IPS-18a (cell line): Measurements from ENCODE around the gene STK32B.

Experiments
- H3K27ac ChIP-seq: one replicate; pipeline ENCODE4 v1.5.1; 2013; ENCODE audit warnings: low read length
- H3K27me3 ChIP-seq: one replicate; pipeline ENCODE4 v1.6.1; 2013; ENCODE audit warnings: mild to moderate bottlenecking, low read length; ENCODE audit not compliant: control insufficient read depth, insufficient read depth
- H3K36me3 ChIP-seq: one replicate; pipeline ENCODE4 v1.6.1; 2013; ENCODE audit warnings: low read depth, low read length; ENCODE audit not compliant: control insufficient read depth
- H3K4me1 ChIP-seq: one replicate; pipeline ENCODE4 v1.6.1; 2013; ENCODE audit warnings: low read depth, low read length; ENCODE audit not compliant: control insufficient read depth
- H3K4me3 ChIP-seq: one replicate; pipeline ENCODE4 v1.5.1; 2013; ENCODE audit warnings: low read length
- H3K9ac ChIP-seq: one replicate; pipeline ENCODE4 v1.6.1; 2013; ENCODE audit warnings: mild to moderate bottlenecking, low read length, moderate library complexity
- H3K9me3 ChIP-seq: one replicate; pipeline ENCODE4 v1.6.1; 2013; ENCODE audit warnings: low read depth, low read length; ENCODE audit not compliant: control insufficient read depth

The STK32B gene

DNA sequence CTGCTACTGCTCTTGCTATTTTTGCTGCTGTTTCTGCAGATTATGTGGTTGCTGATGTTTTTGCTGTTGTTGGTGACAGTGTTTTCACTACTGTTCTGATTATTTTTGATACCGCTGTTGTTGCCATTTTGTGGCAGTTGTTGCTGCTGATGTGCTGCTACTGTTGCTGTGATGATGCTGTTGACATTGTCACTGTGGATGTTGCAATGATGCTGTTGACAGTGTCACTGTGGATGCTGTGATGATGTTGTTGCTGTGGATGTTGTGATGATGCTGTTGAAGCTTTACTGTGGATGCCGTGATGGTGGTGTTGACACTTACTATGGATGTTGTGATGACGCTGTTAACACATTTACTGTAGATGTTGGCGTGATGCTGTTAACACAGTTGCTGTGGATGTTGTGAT, 476.8 kb downstream of the STK32B start:
- H3K9me3 ChIP-seq = no peaks in the 10 kb centered on the region
- H3K27ac ChIP-seq = no peak overlapping the region
- no peaks in the 10 kb centered on the region for H3K27me3 ChIP-seq
- H3K4me3 ChIP-seq = no peak overlapping the region
- peaks cover 3% of the 10 kb centered on the region for H3K4me1 ChIP-seq
- no peak overlapping the region for H3K9ac ChIP-seq
- no peaks in the 10 kb centered on the region for H3K36me3 ChIP-seq

DNA sequence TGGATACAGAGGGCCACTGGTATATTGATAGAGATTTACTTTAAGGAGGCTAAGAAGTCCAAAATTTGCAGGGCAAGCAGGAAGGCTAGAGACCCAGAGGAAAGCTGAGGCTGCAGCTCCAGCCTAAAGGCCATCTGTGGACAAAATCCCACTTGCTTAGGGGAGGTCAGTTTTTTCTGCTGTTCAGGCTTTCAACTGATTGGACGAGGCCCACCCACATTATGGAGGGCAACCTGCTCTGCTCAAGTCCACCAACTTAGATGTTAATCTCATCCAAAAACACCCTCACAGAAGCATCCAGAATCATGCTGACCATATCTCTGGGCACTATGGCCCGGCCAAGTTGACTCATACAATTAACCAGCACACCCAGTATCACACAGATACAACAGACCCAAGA, 480.8 kb downstream of the STK32B start:
- Histone ChIP-seq H3K4me3 (no peak overlapping the region), H3K4me1 (no peaks in the 10 kb centered on the region), H3K9me3 (no peaks in the 10 kb centered on the region), H3K9ac (no peak overlapping the region), H3K27me3 (no peaks in the 10 kb centered on the region), H3K36me3 (no peaks in the 10 kb centered on the region), H3K27ac (no peak overlapping the region)

DNA sequence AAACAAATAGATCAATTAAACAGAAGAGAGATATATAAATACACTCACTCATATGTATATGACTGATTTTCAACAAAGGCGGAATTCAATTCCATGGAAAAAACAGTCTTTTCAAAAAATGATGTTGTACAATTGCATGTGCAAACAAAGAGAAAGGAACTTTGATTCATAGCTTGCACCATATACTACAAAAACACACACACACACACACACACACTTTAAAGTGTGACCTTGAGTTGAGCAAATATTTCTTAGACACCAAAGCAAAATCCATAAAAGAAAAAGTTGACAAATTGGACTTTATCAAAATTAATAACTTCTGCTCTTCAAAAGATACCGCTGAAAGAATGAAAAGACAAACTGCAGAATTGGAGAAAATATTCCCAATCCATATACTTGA, 488.3 kb downstream of the STK32B start:
- Histone ChIP-seq H3K36me3 (no peaks in the 10 kb centered on the region), H3K27me3 (no peaks in the 10 kb centered on the region), H3K4me1 (no peaks in the 10 kb centered on the region), H3K27ac (no peak overlapping the region), H3K9ac (no peak overlapping the region), H3K9me3 (no peaks in the 10 kb centered on the region), H3K4me3 (no peak overlapping the region)

DNA sequence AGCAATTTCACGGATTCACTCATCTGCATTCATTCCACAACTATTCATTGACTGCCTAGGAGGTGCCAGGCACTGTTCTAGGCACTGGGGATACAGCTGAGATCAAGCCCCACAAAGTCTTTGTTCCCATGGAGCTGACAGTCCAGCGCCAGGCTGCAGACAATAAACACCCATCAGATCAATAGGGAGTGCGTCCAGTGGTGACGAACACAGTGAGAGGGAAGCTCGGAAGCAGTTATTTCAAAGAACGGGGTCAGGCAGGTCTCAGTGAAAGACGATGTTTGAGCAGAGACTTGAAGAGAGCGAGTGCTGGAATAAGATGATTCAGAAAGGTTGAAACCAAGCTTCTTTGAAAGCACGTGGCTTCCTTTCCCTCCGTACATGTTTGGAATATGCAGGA, 489.9 kb downstream of the STK32B start:
- no peaks in the 10 kb centered on the region for H3K27me3 ChIP-seq
- H3K4me1 ChIP-seq = no peaks in the 10 kb centered on the region
- no peaks in the 10 kb centered on the region for H3K36me3 ChIP-seq
- no peak overlapping the region for H3K4me3 ChIP-seq
- no peaks in the 10 kb centered on the region for H3K9me3 ChIP-seq
- H3K9ac ChIP-seq = no peak overlapping the region
- no peak overlapping the region for H3K27ac ChIP-seq

DNA sequence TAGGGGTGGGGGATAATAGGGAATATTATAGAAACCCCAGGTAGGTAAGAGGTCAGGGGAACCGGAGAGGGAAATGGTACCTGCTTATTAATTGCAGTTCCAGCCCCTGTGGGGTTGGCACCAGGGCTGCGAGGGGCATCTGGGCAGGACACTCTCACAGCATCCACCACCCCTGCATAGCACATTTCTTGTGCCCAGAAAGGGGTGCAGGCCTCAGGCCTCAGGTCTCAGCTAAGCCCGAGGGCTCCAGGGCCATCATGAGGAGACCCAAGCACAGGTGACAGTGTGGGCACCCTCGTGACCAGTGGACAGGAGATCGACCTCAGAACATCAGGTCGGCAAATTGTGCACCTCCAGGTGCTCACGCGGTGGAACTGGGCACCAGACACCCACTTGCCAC, 492.4 kb downstream of the STK32B start:
- Histone ChIP-seq H3K9ac (no peak overlapping the region), H3K9me3 (no peaks in the 10 kb centered on the region), H3K27ac (no peak overlapping the region), H3K27me3 (no peaks in the 10 kb centered on the region), H3K4me3 (no peak overlapping the region), H3K36me3 (no peaks in the 10 kb centered on the region), H3K4me1 (no peaks in the 10 kb centered on the region)

DNA sequence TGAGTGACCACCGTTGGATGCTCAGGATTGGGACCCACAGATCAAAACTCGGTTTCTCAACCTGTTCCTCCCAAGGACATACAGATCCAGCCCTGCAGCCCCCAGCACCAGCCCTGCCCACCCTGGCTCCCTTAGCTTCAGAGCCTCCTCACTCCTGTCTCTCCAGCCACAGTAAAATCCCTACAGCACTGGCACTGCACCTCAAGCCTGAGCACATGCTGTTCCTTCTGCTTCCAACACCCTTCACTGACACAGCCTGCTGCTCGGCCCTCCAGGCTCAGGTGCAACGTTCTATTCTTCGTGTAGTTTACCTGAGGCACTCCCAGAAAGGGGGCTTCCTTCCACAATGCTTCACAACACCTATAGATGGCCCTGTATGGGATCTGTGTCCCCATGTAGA, 493.5 kb downstream of the STK32B start:
- Histone ChIP-seq H3K4me3 (no peak overlapping the region), H3K4me1 (no peaks in the 10 kb centered on the region), H3K9ac (no peak overlapping the region), H3K9me3 (peaks cover 1% of the 10 kb centered on the region), H3K36me3 (no peaks in the 10 kb centered on the region), H3K27ac (no peak overlapping the region), H3K27me3 (no peaks in the 10 kb centered on the region)

DNA sequence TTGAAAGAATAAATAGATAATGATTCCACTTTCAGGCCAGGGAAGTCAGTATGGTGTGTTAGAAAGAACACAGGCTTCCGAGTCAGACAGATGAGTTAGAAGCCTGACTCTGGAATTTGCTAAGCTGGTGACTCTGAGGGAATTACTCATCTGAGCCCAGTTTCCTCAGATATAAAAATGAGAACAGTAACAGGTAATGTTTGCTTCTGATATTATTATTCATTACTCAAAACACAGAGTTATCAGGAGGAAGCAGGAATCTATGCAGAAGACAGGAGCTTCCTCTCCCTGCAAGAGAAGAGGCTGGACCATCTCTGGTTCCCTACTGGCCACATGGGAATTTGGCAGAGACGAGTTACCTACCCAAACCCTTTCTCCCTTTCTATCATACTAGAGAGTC, 494.0 kb downstream of the STK32B start:
- H3K4me1 ChIP-seq = no peaks in the 10 kb centered on the region
- no peak overlapping the region for H3K27ac ChIP-seq
- no peak overlapping the region for H3K4me3 ChIP-seq
- H3K9ac ChIP-seq = no peak overlapping the region
- no peaks in the 10 kb centered on the region for H3K36me3 ChIP-seq
- peaks cover 3% of the 10 kb centered on the region for H3K9me3 ChIP-seq
- H3K27me3 ChIP-seq = no peaks in the 10 kb centered on the region

DNA sequence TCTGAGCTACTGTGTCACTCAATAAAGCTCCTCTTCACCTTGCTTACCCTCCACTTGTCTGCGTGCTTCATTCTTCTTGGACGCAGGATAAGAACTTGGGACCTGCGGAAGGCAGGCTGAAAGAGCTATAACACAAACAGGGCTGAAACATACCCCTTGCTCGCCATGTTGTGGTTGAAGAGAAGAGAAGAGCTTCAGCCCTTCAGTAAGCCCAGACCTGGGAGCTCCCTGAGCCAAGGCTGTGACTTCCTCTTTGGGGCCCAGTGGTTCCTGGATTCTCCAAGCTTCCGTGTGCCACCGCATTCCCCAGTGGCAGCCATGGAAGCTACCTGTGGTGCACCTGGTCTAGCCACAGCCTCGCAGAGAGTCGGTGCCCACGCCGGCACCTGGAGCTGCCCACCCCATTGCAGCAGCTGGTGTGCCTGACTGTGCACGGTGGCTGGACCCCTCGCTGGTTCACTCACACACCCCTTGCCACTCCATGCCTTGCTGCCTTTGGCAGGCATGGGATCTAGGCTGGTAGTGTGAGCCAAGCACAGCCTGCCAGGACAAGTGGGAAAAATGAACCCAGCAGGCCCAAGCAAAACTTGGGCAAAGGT, 496.5 kb downstream of the STK32B start:
- H3K27me3 ChIP-seq = no peaks in the 10 kb centered on the region
- H3K27ac ChIP-seq = no peak overlapping the region
- H3K9ac ChIP-seq = no peak overlapping the region
- H3K9me3 ChIP-seq = peaks cover 3% of the 10 kb centered on the region
- no peaks in the 10 kb centered on the region for H3K36me3 ChIP-seq
- no peaks in the 10 kb centered on the region for H3K4me1 ChIP-seq
- H3K4me3 ChIP-seq = no peak overlapping the region
